OCI-LY3 (cell line): ENCODE results near the gene PRSS3.
"Not testable (repeated sequence)": the region's sequence is repeated elsewhere in the genome, so short reads cannot be mapped to it uniquely, and the experiment has no call there.

ENCODE experiments used
- H2AFZ ChIP-seq: fragments of 200-600, 300-600 bp; shearing (Covaris generic); 2 replicates; pipeline ENCODE4 v1.6.0; 2014; ENCODE audit warnings: antibody characterized with exemption, low read depth, low read length
- H3K27ac ChIP-seq: fragments of 200-600, 300-600 bp; sonication (generic); 2 replicates; pipeline ENCODE4 v1.5.1; 2014; ENCODE audit warnings: mild to moderate bottlenecking, low read length, moderate library complexity, mixed read lengths
- H3K27me3 ChIP-seq: fragments of 200-600, 300-600 bp; sonication (generic); 2 replicates; pipeline ENCODE4 v1.6.1; 2014; ENCODE audit warnings: low read depth, low read length, mixed read lengths
- H3K36me3 ChIP-seq: fragments of 200-600, 300-600 bp; sonication (generic); replicated peaks from 2 replicates; pipeline ENCODE3; 2014; ENCODE audit warnings: low read depth, low read length, mixed read lengths
- H3K4me1 ChIP-seq: fragments of 300-600, 200-600 bp; sonication (generic); 2 replicates; pipeline ENCODE4 v1.6.1; 2014; ENCODE audit warnings: low read length, mixed read lengths
- H3K4me2 ChIP-seq: fragments of 200-600, 300-600 bp; sonication (generic); 2 replicates; pipeline ENCODE4 v1.6.1; 2014; ENCODE audit warnings: low read length, mixed read lengths
- H3K4me3 ChIP-seq: fragments of 300-600, 200-600 bp; sonication (generic); 2 replicates; pipeline ENCODE4 v1.5.1; 2014; ENCODE audit warnings: antibody characterized with exemption, mild to moderate bottlenecking, low read length, moderate library complexity
- H3K79me2 ChIP-seq: fragments of 300-600, 200-600 bp; shearing (Covaris generic); 2 replicates; pipeline ENCODE4 v1.6.1; 2014; ENCODE audit warnings: mild to moderate bottlenecking, low read length, mixed read lengths
- H3K9ac ChIP-seq: fragments of 300-600, 200-600 bp; shearing (Covaris generic); 2 replicates; pipeline ENCODE4 v1.6.0; 2014; ENCODE audit warnings: mild to moderate bottlenecking, low read length, moderate library complexity
- H3K9me3 ChIP-seq: fragments of 200-600, 300-600 bp; shearing (Covaris generic); 2 replicates; pipeline ENCODE4 v1.6.1; 2014; ENCODE audit warnings: low read length, mixed read lengths; ENCODE audit not compliant: insufficient read depth
- H4K20me1 ChIP-seq: fragments of 200-600, 300-600 bp; sonication (generic); 2 replicates; pipeline ENCODE4 v1.6.1; 2016; ENCODE audit warnings: low read length, mixed read lengths; ENCODE audit not compliant: insufficient read depth
- EZH2phosphoT487 ChIP-seq: fragments of 200-600 bp; shearing (Covaris generic); IDR thresholded peaks from 2 replicates; pipeline ENCODE4 v1.6.1; 2018; ENCODE audit warnings: antibody characterized with exemption, mixed run types, low read depth
- TF ChIP-seq, protein P1 (sequence below): fragments of 200-600, 300-600 bp; sonication (generic); IDR thresholded peaks from 2 replicates; pipeline ENCODE4 v1.5.1; 2014; ENCODE audit warnings: antibody characterized with exemption, low read length, low read depth

The PRSS3 gene

DNA sequence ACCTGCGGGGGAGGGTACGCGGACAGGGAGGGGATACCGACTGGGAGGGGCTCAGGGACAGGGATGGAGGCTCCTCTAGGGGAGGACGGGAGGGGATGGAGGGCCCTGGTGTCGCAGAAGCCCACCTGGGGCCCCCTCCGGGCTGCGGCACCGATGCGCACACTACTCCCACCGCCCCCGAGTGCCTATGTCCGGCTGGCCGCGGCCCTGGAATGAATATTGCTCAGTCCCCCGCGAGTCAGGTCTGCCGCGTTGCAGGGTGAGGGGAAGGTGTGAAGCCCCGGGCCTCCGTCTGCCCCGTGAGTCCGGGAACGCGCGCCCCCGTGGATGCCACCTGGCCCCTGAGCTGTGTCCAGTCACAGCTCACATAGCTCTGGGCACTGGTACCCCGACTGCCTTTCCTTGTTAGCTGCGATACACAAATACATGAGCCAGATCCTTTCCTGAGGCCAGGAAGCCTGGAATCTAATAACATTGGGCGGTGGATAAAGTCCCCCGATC is 44.5 kb upstream of the PRSS3 start:
- no peak overlapping the region for H3K27ac ChIP-seq
- no peak overlapping the region for H3K9ac ChIP-seq
- no peak overlapping the region for H3K4me2 ChIP-seq
- H3K9me3 ChIP-seq, result no peaks in the 10 kb centered on the region
- H3K4me3 ChIP-seq, result no peak overlapping the region
- H3K79me2 ChIP-seq, result no peaks in the 10 kb centered on the region
- peaks cover 23% of the 10 kb centered on the region for H3K27me3 ChIP-seq
- no peaks in the 10 kb centered on the region for H4K20me1 ChIP-seq
- no peak overlapping the region for H2AFZ ChIP-seq
- H3K4me1 ChIP-seq, result peaks cover 3% of the 10 kb centered on the region
- no peaks in the 10 kb centered on the region for H3K36me3 ChIP-seq
- TF ChIP-seq EZH2phosphoT487, result no peak
- TF ChIP-seq, protein P1, sequence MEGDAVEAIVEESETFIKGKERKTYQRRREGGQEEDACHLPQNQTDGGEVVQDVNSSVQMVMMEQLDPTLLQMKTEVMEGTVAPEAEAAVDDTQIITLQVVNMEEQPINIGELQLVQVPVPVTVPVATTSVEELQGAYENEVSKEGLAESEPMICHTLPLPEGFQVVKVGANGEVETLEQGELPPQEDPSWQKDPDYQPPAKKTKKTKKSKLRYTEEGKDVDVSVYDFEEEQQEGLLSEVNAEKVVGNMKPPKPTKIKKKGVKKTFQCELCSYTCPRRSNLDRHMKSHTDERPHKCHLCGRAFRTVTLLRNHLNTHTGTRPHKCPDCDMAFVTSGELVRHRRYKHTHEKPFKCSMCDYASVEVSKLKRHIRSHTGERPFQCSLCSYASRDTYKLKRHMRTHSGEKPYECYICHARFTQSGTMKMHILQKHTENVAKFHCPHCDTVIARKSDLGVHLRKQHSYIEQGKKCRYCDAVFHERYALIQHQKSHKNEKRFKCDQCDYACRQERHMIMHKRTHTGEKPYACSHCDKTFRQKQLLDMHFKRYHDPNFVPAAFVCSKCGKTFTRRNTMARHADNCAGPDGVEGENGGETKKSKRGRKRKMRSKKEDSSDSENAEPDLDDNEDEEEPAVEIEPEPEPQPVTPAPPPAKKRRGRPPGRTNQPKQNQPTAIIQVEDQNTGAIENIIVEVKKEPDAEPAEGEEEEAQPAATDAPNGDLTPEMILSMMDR, result no peak

DNA sequence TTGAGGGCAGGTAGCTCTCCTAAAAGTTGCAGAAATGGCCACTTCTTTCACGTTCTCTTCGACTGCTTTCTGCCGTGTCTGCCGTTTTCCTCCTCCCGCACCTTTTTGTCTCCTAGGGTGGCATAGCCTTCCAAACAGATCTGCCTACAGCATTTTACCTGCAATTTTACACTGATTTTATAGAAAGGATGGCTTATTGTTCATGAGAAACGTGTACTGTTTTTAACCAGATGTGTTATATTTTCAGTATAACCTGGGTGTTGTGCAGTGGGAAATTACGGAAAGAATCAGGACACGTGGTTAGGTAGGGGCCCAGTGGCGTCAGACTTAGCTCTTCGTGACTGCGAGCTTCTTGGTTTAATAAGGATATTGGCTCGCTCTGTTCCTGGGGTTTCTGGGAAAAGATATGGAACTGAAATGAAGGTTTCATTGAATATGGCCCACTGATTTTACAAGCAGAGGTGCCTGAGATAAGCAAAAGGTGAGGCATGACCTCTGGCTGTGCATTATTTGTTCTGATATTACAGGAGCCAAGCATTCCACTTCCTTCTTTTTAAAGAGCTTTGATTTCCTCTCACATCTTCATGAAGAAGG is 43.7 kb upstream of the PRSS3 start:
- no peak overlapping the region for H3K4me2 ChIP-seq
- TF ChIP-seq EZH2phosphoT487, result no peak
- TF ChIP-seq, protein P1, result no peak
- H3K4me3 ChIP-seq, result no peak overlapping the region

DNA sequence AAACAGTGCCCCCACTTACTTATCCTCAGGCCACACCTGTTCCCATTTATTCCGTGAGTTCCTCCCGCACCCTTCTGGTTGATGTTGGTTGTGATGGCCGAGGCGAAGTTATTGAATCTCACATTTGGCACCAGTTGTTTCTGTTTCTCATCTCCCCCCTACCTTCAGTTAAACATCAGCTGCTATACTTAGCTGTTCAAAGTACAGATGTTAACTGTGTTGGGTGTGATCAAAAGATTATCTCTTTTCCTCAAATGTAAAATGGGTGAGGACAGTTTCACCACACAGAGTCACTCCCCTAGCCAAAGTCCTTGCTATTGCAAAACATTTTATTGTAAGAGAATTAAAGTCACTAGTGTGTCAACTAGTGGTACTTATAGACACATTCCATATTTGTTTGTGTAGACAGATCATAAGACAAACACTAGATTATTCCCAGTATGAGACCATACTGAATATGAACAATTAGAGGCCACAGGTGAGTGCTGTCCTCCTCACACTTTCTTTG is 43.2 kb upstream of the PRSS3 start:
- Histone ChIP-seq H4K20me1 (no peaks in the 10 kb centered on the region), H3K4me2 (no peak overlapping the region), H3K4me3 (no peak overlapping the region), H3K4me1 (no peaks in the 10 kb centered on the region), H2AFZ (no peak overlapping the region), H3K27me3 (peaks cover 27% of the 10 kb centered on the region), H3K9ac (no peak overlapping the region), H3K27ac (no peak overlapping the region), H3K9me3 (no peaks in the 10 kb centered on the region), H3K79me2 (no peaks in the 10 kb centered on the region), H3K36me3 (no peaks in the 10 kb centered on the region)
- TF ChIP-seq EZH2phosphoT487, result no peak
- TF ChIP-seq, protein P1, result no peak

More for the DNA sequence above, 43.7 kb upstream of the PRSS3 start:
- H3K27me3 ChIP-seq, result peaks cover 24% of the 10 kb centered on the region
- no peaks in the 10 kb centered on the region for H3K9me3 ChIP-seq
- no peaks in the 10 kb centered on the region for H3K79me2 ChIP-seq
- no peaks in the 10 kb centered on the region for H3K4me1 ChIP-seq
- H3K27ac ChIP-seq, result no peak overlapping the region
- no peaks in the 10 kb centered on the region for H4K20me1 ChIP-seq
- H2AFZ ChIP-seq, result no peak overlapping the region
- no peak overlapping the region for H3K9ac ChIP-seq
- no peaks in the 10 kb centered on the region for H3K36me3 ChIP-seq

DNA sequence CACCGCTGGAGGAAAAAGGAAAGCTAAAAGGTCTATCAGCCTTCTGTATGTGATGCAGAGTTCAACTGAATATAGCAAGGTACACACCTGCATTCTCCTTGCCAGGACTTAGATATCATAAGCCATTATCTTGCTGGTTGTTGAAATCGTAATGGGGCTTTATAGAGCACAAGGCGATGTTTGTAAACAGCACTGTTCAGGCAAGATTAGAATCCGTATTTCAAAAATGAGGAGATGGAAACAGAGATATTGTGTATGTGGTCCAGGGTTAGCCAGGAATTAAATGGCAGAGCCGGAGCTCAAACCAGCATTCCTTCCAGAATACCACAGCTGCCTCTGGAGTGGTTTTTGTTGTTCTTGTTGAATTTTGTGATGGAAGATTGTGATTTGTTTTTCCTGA is 42.6 kb upstream of the PRSS3 start:
- H3K4me2 ChIP-seq, H3K79me2 ChIP-seq, H3K4me3 ChIP-seq: not testable (repeated sequence)

DNA sequence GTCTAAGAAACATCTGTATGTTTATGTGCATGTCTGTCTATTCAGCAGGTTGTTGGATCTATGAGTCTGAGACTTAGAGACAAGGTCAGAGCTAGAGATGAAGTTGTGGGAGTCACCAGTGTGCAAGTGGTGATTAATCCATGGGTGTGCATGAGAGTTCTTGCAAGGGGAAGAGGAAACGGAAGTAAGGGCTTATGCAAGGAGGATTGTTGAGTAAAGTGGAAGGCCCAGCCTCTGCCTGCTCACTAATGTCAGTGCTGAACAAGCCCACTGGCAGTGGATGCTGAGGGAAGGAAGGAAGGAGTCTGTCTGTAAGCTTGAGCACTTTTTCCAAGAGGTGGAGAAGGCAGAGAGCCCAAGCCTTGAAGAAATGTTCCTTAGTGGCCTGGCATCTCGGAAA is 35.7 kb upstream of the PRSS3 start:
- not testable (repeated sequence) for H3K9me3 ChIP-seq, H3K79me2 ChIP-seq, H3K4me1 ChIP-seq, H3K36me3 ChIP-seq, H3K4me2 ChIP-seq, H2AFZ ChIP-seq, H3K9ac ChIP-seq, H4K20me1 ChIP-seq, H3K27ac ChIP-seq, H3K4me3 ChIP-seq
- H3K27me3 ChIP-seq, result peaks cover 15% of the 10 kb centered on the region

More for the DNA sequence above, 42.6 kb upstream of the PRSS3 start:
- H2AFZ ChIP-seq, H3K9ac ChIP-seq, H3K27ac ChIP-seq, H3K4me1 ChIP-seq, H3K9me3 ChIP-seq, H3K36me3 ChIP-seq, H4K20me1 ChIP-seq: not testable (repeated sequence)
- H3K27me3 ChIP-seq, result peaks cover 27% of the 10 kb centered on the region
